HG02973 (cell line): ENCODE measurements around the gene MGAT3.
"Not testable (repeated sequence)": the region's sequence is repeated elsewhere in the genome, so short reads cannot be mapped to it uniquely, and the experiment has no call there.

ENCODE experiments used
- ATAC-seq: cut with Tn5 transposase; IDR thresholded peaks from one replicate; pipeline ENCODE4 v1.9.1; 2021; ENCODE audit warnings: moderate library complexity; ENCODE audit not compliant: unreplicated experiment

The MGAT3 gene, protein sequence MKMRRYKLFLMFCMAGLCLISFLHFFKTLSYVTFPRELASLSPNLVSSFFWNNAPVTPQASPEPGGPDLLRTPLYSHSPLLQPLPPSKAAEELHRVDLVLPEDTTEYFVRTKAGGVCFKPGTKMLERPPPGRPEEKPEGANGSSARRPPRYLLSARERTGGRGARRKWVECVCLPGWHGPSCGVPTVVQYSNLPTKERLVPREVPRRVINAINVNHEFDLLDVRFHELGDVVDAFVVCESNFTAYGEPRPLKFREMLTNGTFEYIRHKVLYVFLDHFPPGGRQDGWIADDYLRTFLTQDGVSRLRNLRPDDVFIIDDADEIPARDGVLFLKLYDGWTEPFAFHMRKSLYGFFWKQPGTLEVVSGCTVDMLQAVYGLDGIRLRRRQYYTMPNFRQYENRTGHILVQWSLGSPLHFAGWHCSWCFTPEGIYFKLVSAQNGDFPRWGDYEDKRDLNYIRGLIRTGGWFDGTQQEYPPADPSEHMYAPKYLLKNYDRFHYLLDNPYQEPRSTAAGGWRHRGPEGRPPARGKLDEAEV

DNA sequence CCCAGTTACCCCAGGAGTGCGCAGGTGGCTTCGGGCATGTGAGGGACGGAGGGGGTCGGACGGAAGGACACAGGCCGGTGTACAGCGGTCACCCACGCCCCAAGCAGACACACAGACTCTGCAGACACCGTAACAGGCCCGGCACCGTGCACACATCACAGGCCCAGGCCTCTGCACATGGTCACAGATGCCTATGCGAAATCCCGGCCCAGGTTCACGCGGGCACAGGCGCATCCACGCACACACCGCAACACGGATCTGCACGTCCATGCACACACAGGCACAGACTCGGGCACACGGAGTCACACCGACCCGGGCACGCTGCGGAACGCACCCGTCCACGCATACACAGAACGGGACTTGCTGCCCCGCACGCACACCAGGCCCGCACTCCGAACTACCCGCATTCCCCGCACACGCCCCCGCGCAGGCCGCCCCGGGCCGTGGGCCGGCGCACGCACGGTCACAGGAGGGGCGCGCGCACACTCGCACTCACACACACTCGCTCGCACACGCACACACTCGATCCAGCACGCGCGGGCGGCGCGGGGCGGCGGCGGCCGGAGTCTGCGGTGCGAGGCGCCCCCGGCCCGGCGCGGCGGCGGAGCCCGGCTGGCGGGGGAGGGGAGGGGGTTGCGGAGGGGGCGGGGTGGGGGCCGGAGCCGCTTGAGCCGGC is at the start of gene MGAT3:
MGAT3 (plus strand) TSS at position 491 of the 676 bp plus-strand sequence. CDS start 30,336 bp downstream, outside the sequence.
- ATAC-seq, result no peak

DNA sequence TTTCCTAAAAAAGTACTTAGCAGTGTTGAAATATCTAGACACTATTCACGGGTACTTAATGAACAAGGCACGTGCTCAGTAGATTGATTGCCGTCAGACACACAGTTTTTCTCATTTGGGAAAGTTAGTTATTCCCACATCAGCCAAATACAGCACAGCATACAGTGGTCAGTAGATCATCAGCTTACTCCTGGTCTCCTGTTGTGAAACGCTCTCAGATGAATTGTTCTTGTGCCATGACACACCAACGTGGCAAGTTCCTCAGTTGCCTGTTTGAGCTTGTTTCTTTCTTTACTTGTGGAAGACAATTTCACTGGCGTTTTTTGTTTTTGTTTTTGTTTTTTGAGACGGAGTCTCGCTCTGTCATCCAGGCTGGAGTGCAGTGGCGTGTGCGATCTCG is 48.6 kb upstream of the MGAT3 start:
- ATAC-seq, result no peak

DNA sequence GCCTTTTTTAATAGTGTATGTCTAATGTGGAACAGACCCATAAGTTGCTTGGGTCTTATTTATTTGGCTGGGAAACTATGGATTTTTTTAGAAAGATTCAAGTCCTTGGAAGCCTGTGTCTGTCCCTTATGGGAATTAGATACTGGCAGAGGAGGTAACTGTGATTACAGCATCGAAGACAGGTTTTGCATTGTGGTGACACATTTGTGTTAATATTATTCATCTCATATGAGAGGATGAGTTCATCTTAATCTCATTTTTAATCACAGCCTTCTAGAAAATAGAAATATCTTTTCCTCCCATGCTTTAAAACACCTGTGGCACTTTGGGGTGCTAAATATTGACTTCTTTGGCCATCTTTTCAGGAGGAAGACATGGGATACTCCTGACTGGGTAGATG is 48.0 kb upstream of the MGAT3 start:
- ATAC-seq, result no peak

- ATAC-seq, result no peak
Observed at GRCh38 chr22:39409516-39410029, 47.2 kb upstream of the MGAT3 start.

- no peak for ATAC-seq
Observed at GRCh38 chr22:39410264-39410663, 46.5 kb upstream of the MGAT3 start.

- not testable (repeated sequence) for ATAC-seq
Observed at GRCh38 chr22:39411828-39412365, 44.9 kb upstream of the MGAT3 start.

- not testable (repeated sequence) for ATAC-seq
Observed at GRCh38 chr22:39413204-39413603, 43.6 kb upstream of the MGAT3 start.

- no peak for ATAC-seq
Observed at GRCh38 chr22:39414377-39414776, 42.4 kb upstream of the MGAT3 start.

DNA sequence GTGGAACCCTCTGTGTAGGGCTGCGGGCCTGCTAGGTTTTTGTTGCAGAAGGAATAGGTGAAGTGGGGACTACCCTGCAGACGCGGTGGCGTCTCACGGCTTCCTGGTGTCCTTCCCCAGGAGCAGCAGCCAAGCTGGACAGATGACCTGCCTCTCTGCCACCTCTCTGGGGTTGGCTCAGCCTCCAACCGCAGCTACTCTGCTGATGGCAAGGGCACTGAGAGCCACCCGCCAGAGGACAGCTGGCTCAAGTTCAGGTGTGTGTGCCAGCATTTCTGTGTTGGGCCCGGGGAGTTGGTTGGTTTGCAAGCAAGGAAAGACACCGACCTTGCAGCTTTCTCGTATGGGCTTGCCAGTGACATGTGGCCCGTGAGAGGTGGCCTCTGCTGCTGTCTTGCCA is 41.9 kb upstream of the MGAT3 start:
- no peak for ATAC-seq

DNA sequence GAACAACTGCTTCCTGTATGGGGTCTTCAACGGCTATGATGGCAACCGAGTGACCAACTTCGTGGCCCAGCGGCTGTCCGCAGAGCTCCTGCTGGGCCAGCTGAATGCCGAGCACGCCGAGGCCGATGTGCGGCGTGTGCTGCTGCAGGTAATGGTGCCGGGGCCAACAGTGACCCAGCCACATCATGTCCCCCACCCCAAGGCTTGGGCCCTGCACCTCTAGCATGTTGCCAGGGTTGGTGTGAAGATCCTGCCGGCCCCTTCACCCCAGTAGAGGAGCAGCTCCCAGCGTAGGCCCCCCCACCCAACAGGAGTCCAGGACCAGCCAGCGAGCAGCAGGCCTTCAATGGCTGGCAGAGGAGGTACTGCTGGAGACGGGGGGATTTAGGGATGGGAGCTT is 41.3 kb upstream of the MGAT3 start:
- ATAC-seq, result no peak

GRCh38 chr22:39416319-39416718 is 40.5 kb upstream of the MGAT3 start:
- ATAC-seq, result no peak

DNA sequence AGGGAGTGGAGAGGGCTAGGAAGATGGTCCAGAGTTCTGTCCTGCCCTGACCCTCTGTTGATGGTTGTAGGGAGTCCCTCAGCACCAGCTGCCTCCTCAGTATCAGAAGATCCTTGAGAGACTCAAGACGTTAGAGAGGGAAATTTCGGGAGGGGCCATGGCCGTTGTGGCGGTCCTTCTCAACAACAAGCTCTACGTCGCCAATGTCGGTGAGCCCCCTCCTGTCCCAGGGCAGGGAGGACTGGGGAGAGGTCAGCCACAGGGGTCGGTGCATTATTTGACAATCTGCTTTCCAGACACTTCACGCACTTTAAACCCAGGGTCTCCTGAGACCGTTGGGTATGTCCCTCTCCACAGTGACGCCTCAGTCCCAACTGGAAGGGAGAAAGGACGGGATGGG is 39.2 kb upstream of the MGAT3 start:
- no peak for ATAC-seq

GRCh38 chr22:39418696-39419095 is 38.1 kb upstream of the MGAT3 start:
- no peak for ATAC-seq

DNA sequence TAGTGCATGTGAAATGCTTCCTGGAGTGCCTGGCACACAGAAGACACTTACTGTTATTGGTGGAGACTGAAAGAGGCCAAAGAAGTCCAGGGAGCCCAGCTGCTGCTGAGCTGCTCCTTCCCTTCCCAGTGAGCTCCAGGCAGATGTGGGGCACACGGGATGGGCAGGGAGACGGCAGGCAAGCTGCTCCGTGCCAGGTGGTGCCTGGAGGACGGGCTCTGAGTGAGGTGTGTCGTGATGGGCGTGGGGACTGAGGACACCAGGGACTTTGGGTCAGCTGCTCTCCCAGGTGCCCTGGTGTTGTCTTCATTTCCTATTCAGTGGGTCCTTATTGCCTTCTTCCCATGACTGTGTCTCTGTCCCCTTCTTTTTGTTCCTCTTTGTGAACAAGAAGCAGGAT is 37.7 kb upstream of the MGAT3 start:
- no peak for ATAC-seq

DNA sequence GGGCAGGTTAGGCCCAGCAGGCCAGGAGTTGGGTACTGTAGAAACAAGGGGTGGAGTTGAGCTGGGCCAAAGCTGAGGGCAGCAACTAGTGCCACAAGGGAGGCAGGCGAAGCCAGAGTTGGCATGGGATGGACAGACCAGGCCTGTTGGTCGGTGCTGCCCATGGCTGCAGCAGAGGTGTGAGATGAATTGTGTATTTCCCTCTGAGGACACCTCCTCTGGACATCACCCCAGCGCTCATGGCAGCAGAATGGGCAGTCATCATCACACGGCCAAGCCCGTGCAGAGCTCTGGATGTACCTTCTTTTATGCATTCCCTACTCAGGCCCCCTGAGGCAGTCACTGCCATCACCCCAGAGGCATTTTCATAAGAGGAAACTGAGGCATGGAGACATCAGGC is 36.9 kb upstream of the MGAT3 start:
- no peak for ATAC-seq

DNA sequence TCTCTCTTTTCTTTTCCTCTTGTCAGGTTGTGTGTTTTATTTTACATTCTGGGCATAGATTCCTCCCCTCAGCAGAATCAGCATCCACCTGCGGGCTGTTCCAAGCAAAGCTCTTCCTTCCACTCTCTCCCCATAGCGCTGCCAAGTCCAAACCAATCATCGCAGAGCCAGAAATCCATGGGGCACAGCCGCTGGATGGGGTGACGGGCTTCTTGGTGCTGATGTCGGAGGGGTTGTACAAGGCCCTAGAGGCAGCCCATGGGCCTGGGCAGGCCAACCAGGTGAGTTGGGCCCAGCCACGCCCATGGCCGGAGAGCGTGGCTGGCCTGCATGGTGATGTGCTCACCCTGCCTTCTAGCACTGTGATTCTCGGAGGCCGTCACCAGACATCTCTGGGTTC is 35.1 kb upstream of the MGAT3 start:
- ATAC-seq, result no peak

GRCh38 chr22:39422101-39422500 is 34.7 kb upstream of the MGAT3 start:
- ATAC-seq, result no peak

DNA sequence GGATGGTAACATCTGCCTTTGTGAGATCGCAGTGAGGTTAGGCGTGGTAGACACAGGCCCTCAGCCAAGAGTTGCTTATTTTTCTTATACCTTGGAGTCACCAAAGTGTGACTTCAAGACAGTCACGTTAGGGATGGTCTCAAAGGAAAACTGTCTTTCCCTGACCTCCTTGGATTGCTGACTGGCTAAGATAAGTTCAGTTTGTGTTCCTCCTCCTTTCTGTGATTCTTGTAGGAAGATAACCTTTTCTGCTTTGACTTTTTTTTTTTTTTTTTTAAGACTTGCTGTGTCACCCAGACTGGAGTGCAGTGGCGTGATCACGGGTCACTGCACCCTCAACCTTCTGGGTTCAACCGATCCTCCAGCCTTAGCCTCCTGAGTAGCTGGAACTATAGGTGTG is 34.1 kb upstream of the MGAT3 start:
- no peak for ATAC-seq

DNA sequence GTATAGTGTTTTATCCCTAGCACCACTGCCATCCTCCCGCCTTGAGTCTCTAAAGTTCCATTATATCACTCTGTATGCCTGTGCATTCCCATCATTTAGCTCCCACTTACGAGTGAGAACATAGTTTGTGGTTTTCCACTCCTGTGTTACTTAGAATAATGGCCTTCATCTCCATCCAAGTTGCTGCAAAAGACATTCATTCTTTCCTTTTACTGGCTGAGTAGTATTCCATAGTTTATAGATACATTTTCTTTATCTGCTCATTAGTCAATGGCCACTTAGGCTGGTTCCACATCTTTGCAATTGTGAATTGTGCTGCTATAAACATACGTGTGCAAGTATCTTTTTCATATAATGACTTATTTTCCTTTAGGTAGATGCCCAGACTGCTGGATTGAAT is 32.8 kb upstream of the MGAT3 start:
- no peak for ATAC-seq

GRCh38 chr22:39426380-39427043 is 30.3 kb upstream of the MGAT3 start:
- ATAC-seq, result no peak
